SK-N-SH (cell line): ENCODE data around the gene HLF. TPM values are rescaled to one million over a fixed set of nuclear protein-coding genes. Genes with fewer than 3 reads are reported as not detected.

Experiments
- CTCF ChIA-PET: fragments of 300-600, 350-600 bp; formaldehyde crosslinking; extraction: SDS; loops from one replicate; lab custom pipeline; 2021; lab: Yijun Ruan, JAX
- POLR2A ChIA-PET: fragments of 350-600 bp; sonication (Branson Sonifier 250); formaldehyde crosslinking; extraction: SDS; loops from one replicate; lab custom pipeline; 2020; ENCODE audit warnings: antibody characterized with exemption, inconsistent platforms; lab: Yijun Ruan, JAX
- DNase-seq: peaks from one replicate; pipeline ENCODE4 v3.0.0; 2012
- H2AFZ ChIP-seq: fragments of 200-600 bp; sonication (generic); 2 replicates; pipeline ENCODE4 v1.8.1; 2016; ENCODE audit warnings: antibody characterized with exemption, mild to moderate bottlenecking, low read depth
- H3F3A ChIP-seq: fragments of 200-600 bp; sonication (generic); replicated peaks from 2 replicates; pipeline ENCODE3; 2016; ENCODE audit warnings: antibody characterized with exemption, mild to moderate bottlenecking; ENCODE audit not compliant: insufficient read depth
- H3K27ac ChIP-seq, 2 experiments: fragments of 200-500 bp in 1 of 2; fragments of 200-600 bp in 1 of 2; sonication (Bioruptor generic) in 1 of 2; sonication (generic), shearing (Covaris generic) in 1 of 2; 2 replicates each; pipeline versions ENCODE4 v1.5.1 to v1.6.1; 2014 to 2016; ENCODE audit warnings: low read depth in 2 of 2, inconsistent platforms in 1 of 2, low read length in 1 of 2, mild to moderate bottlenecking in 1 of 2, mixed read lengths in 1 of 2
- H3K27me3 ChIP-seq: fragments of 200-600 bp; sonication (generic), shearing (Covaris generic); 2 replicates; pipeline ENCODE4 v1.6.1; 2016; ENCODE audit warnings: mixed run types; ENCODE audit not compliant: insufficient read depth
- H3K36me3 ChIP-seq, 2 experiments: fragments of 200-500 bp in 1 of 2; fragments of 200-600 bp in 1 of 2; sonication (Bioruptor generic) in 1 of 2; sonication (generic) in 1 of 2; replicated peaks in 1 of 2; 2 replicates each; pipeline versions ENCODE3 to v1.5.1; 2014 to 2016; ENCODE audit warnings: low read length in 1 of 2, mild to moderate bottlenecking in 1 of 2; ENCODE audit not compliant: insufficient read depth in 2 of 2, control insufficient read depth in 1 of 2
- H3K4me1 ChIP-seq, 2 experiments: fragments of 200-500 bp in 1 of 2; fragments of 200-600 bp in 1 of 2; sonication (Bioruptor generic) in 1 of 2; sonication (generic), shearing (Covaris generic) in 1 of 2; 2 replicates each; pipeline versions ENCODE4 v1.5.1 to v1.6.1; 2014 to 2016; ENCODE audit warnings: low read depth in 1 of 2, low read length in 1 of 2, mixed run types in 1 of 2; ENCODE audit not compliant: insufficient read depth in 2 of 2, control insufficient read depth in 1 of 2
- H3K4me2 ChIP-seq: fragments of 200-600 bp; sonication (generic), shearing (Covaris generic); 2 replicates; pipeline ENCODE4 v1.6.1; 2017; ENCODE audit warnings: mixed run types
- H3K4me3 ChIP-seq, 2 experiments: fragments of 200-500 bp in 1 of 2; fragments of 200-600 bp in 1 of 2; sonication (Bioruptor generic) in 1 of 2; sonication (generic), shearing (Covaris generic) in 1 of 2; 2 replicates each; pipeline versions ENCODE4 v1.5.1 to v1.8.1; 2014 to 2016; ENCODE audit warnings: low read depth in 2 of 2, inconsistent platforms in 1 of 2, low read length in 1 of 2, mild to moderate bottlenecking in 1 of 2, mixed read lengths in 1 of 2, moderate library complexity in 1 of 2
- H3K79me2 ChIP-seq: fragments of 200-600 bp; sonication (generic); 2 replicates; pipeline ENCODE4 v1.8.1; 2017; ENCODE audit warnings: mild to moderate bottlenecking; ENCODE audit not compliant: insufficient read depth
- H3K9ac ChIP-seq: fragments of 200-600 bp; sonication (generic); 2 replicates; pipeline ENCODE4 v1.6.1; 2017; ENCODE audit warnings: mixed run types
- H3K9me2 ChIP-seq: fragments of 200-600 bp; sonication (generic); 2 replicates; pipeline ENCODE4 v1.6.1; 2017; ENCODE audit warnings: mixed run types
- H3K9me3 ChIP-seq: fragments of 200-600 bp; sonication (generic); 2 replicates; pipeline ENCODE4 v1.6.1; 2017; ENCODE audit warnings: mixed run types, mild to moderate bottlenecking, moderate library complexity
- H4K20me1 ChIP-seq: fragments of 200-600 bp; sonication (generic); 2 replicates; pipeline ENCODE4 v1.6.1; 2017; ENCODE audit warnings: mild to moderate bottlenecking, mixed run types; ENCODE audit not compliant: insufficient read depth
- CTCF ChIP-seq: fragments of 200-600 bp; sonication (generic); IDR thresholded peaks from 2 replicates; pipeline ENCODE4 v1.6.1; 2017; ENCODE audit warnings: antibody characterized with exemption, mild to moderate bottlenecking, moderate library complexity
- ELF1 ChIP-seq: IDR thresholded peaks from 2 replicates; pipeline ENCODE4 v1.4.0; 2012
- EP300 ChIP-seq, 2 experiments: IDR thresholded peaks; 2 replicates each; pipeline versions ENCODE4 v1.4.0 to v1.6.1; 2012; ENCODE audit warnings: borderline replicate concordance in 1 of 2, low read depth in 1 of 2, low read length in 1 of 2
- FOSL2 ChIP-seq: IDR thresholded peaks from 2 replicates; pipeline ENCODE4 v1.4.0; 2012; ENCODE audit warnings: low read depth, mild to moderate bottlenecking, moderate library complexity, borderline replicate concordance
- IRF3 ChIP-seq: fragments of 150-350 bp; IDR thresholded peaks from 2 replicates; pipeline ENCODE4 v1.6.1; 2016; ENCODE audit warnings: mild to moderate bottlenecking, low read depth, low read length
- MAX ChIP-seq: IDR thresholded peaks from 2 replicates; pipeline ENCODE4 v1.4.0; 2012; ENCODE audit warnings: low read depth
- NFIC ChIP-seq: IDR thresholded peaks from 2 replicates; pipeline ENCODE4 v1.4.0; 2012; ENCODE audit warnings: borderline replicate concordance
- NRF1 ChIP-seq: IDR thresholded peaks from 2 replicates; pipeline ENCODE4 v1.6.1; 2012; ENCODE audit warnings: low read depth, mild to moderate bottlenecking, low read length
- POLR2AphosphoS5 ChIP-seq: IDR thresholded peaks from 2 replicates; pipeline ENCODE4 v1.6.1; 2012; ENCODE audit warnings: low read depth, low read length
- RAD21 ChIP-seq: IDR thresholded peaks from 2 replicates; pipeline ENCODE4 v1.6.1; 2012; ENCODE audit warnings: mild to moderate bottlenecking, low read length
- RCOR1 ChIP-seq: fragments of 150-350 bp; IDR thresholded peaks from 2 replicates; pipeline ENCODE4 v1.6.1; 2017; ENCODE audit warnings: antibody characterized with exemption, low read length
- RFX5 ChIP-seq: IDR thresholded peaks from 2 replicates; pipeline ENCODE4 v1.6.1; 2012; ENCODE audit warnings: mild to moderate bottlenecking, improper control_type of control experiment, low read length
- SMC3 ChIP-seq: IDR thresholded peaks from 2 replicates; pipeline ENCODE4 v1.6.1; 2012; ENCODE audit warnings: low read depth, low read length, improper control_type of control experiment
- USF1 ChIP-seq: IDR thresholded peaks from 2 replicates; pipeline ENCODE4 v1.4.0; 2012; ENCODE audit warnings: low read depth, borderline replicate concordance
- YY1 ChIP-seq: IDR thresholded peaks from 2 replicates; pipeline ENCODE4 v1.4.0; 2012; ENCODE audit warnings: low read depth, mild to moderate bottlenecking
- ZBTB33 ChIP-seq: IDR thresholded peaks from 2 replicates; pipeline ENCODE4 v1.4.0; 2012; ENCODE audit warnings: low read depth, borderline replicate concordance
- WGBS: methylation state at CpG from one replicate; pipeline ENCODE4 v1.1.6; 2017; ENCODE audit warnings: low lambda C conversion rate; 5-methylcytosine and 5-hydroxymethylcytosine counted together
- polyA plus RNA-seq, 3 experiments: library from polyadenylated mRNA; depleted of rRNA; stranded (reverse); fragments of >200 nt; gene quantifications; 2 replicates each; pipeline ENCODE4 v1.2.3, GENCODE V29; 2012

The HLF gene
- polyA plus RNA-seq, 1 of the 3 experiments (the other 2 are of a cell fraction) = 0.03 TPM

GRCh38 chr17:55298111-55298730, 33.5 kb downstream of the HLF start (continued):
- no peak for TF ChIP-seq CTCF
- no peak for TF ChIP-seq ZBTB33
- no peak for TF ChIP-seq USF1
- no peak for TF ChIP-seq MAX
- no peak for TF ChIP-seq NFIC
- no peak for TF ChIP-seq RAD21
- TF ChIP-seq YY1 = no peak
- TF ChIP-seq SMC3 = no peak
- no peak for TF ChIP-seq NRF1
- TF ChIP-seq POLR2AphosphoS5 = no peak

GRCh38 chr17:55299162-55299838, 34.5 kb downstream of the HLF start:
- Histone ChIP-seq H3K9me2 (no peaks in the 10 kb centered on the region), H4K20me1 (no peaks in the 10 kb centered on the region), H3K36me3 (no peaks in the 10 kb centered on the region), H3K27ac (no peak overlapping the region), H3F3A (no peaks in the 10 kb centered on the region), H3K4me1 (peaks cover 0 to 2% of the 10 kb centered on the region in 2 experiments; a peak in 1 of 4 replicates), H3K27me3 (no peaks in the 10 kb centered on the region; the same call in 1 of the 2 replicates), H3K4me2 (no peak overlapping the region), H3K9ac (no peak overlapping the region), H3K9me3 (no peaks in the 10 kb centered on the region), H3K4me3 (no peak overlapping the region), H2AFZ (no peak overlapping the region), H3K79me2 (no peaks in the 10 kb centered on the region)
- ChIA-PET CTCF (interaction anchor here (2.2 kb wide), 1 partner anchor 246 kb away, joined by 8 read pairs; no protein-coding TSS in a partner anchor), POLR2A (no interaction called here)
- TF ChIP-seq RFX5 (no peak), RCOR1 (no peak), NFIC (no peak), FOSL2 (no peak), IRF3 (no peak), ELF1 (no peak), CTCF (no peak), EP300 (IDR thresholded peaks at IDR 0.05; ENCODE audit: borderline replicate concordance in 1 of 2, low read depth in 1 of 2, low read length in 1 of 2) (no peak)
- no peak for DNase-seq
- 70% methylated on average over 10 of the region's 10 CpGs for WGBS
